HCT116 (cell line): Measurements from ENCODE around the gene MSI2. TPM values are rescaled to one million over a fixed set of nuclear protein-coding genes. Genes with fewer than 3 reads are reported as not detected.

Experiments used
- ATAC-seq: fragments of 200-7000 bp; cut with Tn5 transposase; 2 replicates; pipeline ENCODE4 v1.9.1; 2020; ENCODE audit warnings: mild to moderate bottlenecking, moderate library complexity
- BruUV-seq: library from RNA; stranded (reverse); fragments of 400-500 nt; replicated peaks from 2 replicates; lab custom pipeline; 2021; lab: Mats Ljungman, UMichigan
- CTCF ChIA-PET: fragments of 300-600 bp; sonication (Branson Sonifier 250); formaldehyde crosslinking; loops from one replicate; lab custom pipeline; 2021; ENCODE audit warnings: antibody characterized with exemption; lab: Charles Lee
- POLR2A ChIA-PET: fragments of 300-600, 350-600 bp; sonication (Branson Sonifier 250); formaldehyde crosslinking; loops from one replicate; lab custom pipeline; 2021; ENCODE audit warnings: antibody characterized with exemption; lab: Charles Lee
- RAD21 ChIA-PET, 2 experiments: fragments of 300-600 bp; sonication (Branson Sonifier 250); formaldehyde crosslinking; loops; one replicate each; lab custom pipeline; 2023; ENCODE audit warnings: low total read pairs in 2 of 2; ENCODE audit not compliant: uncharacterized antibody in 2 of 2, unreplicated experiment in 2 of 2, low non-redundant PET in 1 of 2; lab: Charles Lee
- DNase-seq: peaks from one replicate; pipeline ENCODE4 v3.0.0-alpha.2; 2010; ENCODE audit warnings: low read depth, low spot score
- H2AFZ ChIP-seq: fragments of 200-600 bp; shearing (Covaris generic), sonication (generic); 2 replicates; pipeline ENCODE4 v1.6.1; 2017; ENCODE audit warnings: low read depth, mixed run types, mixed read lengths, antibody characterized with exemption, low read length; ENCODE audit not compliant: poor library complexity, severe bottlenecking
- H3K27ac ChIP-seq: 2 replicates; pipeline ENCODE4 v1.5.1; 2012; ENCODE audit warnings: low read depth, low read length
- H3K27me3 ChIP-seq: fragments of 200-600 bp; sonication (generic); 2 replicates; pipeline ENCODE4 v1.6.1; 2016; ENCODE audit warnings: mixed run types, low read length, mixed read lengths; ENCODE audit not compliant: insufficient read depth
- H3K36me3 ChIP-seq, 2 experiments: fragments of 200-500 bp in 1 of 2; fragments of 200-600 bp in 1 of 2; sonication (Bioruptor generic) in 1 of 2; sonication (generic) in 1 of 2; 2 replicates each; pipeline versions ENCODE4 v1.5.1 to v1.6.1; 2014 to 2016; ENCODE audit warnings: low read length in 2 of 2, inconsistent platforms in 1 of 2, mixed read lengths in 1 of 2, mixed run types in 1 of 2; ENCODE audit not compliant: insufficient read depth in 2 of 2, control insufficient read depth in 1 of 2
- H3K4me1 ChIP-seq, 2 experiments: fragments of 200-600 bp in 1 of 2; sonication (generic) in 1 of 2; 2 replicates each; pipeline versions ENCODE4 v1.5.1 to v1.6.1; 2012 to 2017; ENCODE audit warnings: low read length in 2 of 2, inconsistent platforms in 1 of 2, mild to moderate bottlenecking in 1 of 2, mixed read lengths in 1 of 2, mixed run types in 1 of 2, moderate library complexity in 1 of 2; ENCODE audit not compliant: insufficient read depth in 2 of 2, control insufficient read depth in 1 of 2
- H3K4me2 ChIP-seq: fragments of 200-600 bp; sonication (generic); 2 replicates; pipeline ENCODE4 v1.6.1; 2017; ENCODE audit warnings: mixed run types, low read length, mixed read lengths
- H3K4me3 ChIP-seq, 2 experiments: fragments of 200-600 bp in 1 of 2; sonication (generic) in 1 of 2; replicated peaks in 1 of 2; 2 replicates each; pipeline ENCODE4 v1.5.1; 2011 to 2016; ENCODE audit warnings: low read length in 2 of 2, control low read depth in 1 of 2, low read depth in 1 of 2, mild to moderate bottlenecking in 1 of 2, mixed read lengths in 1 of 2, mixed run types in 1 of 2
- H3K79me2 ChIP-seq: fragments of 200-600 bp; sonication (generic); 2 replicates; pipeline ENCODE4 v1.6.1; 2017; ENCODE audit warnings: mild to moderate bottlenecking, mixed run types, low read length, moderate library complexity, mixed read lengths; ENCODE audit not compliant: insufficient read depth
- H3K9ac ChIP-seq: fragments of 200-600 bp; sonication (generic); 2 replicates; pipeline ENCODE4 v1.6.1; 2016; ENCODE audit warnings: low read length, mixed read lengths
- H3K9me2 ChIP-seq: fragments of 200-600 bp; sonication (generic), shearing (Covaris generic); 2 replicates; pipeline ENCODE4 v1.6.1; 2017; ENCODE audit warnings: mixed run types, mild to moderate bottlenecking, moderate library complexity; ENCODE audit not compliant: insufficient read depth
- H3K9me3 ChIP-seq, 2 experiments: fragments of 200-500 bp in 1 of 2; fragments of 200-600 bp in 1 of 2; sonication (Bioruptor generic) in 1 of 2; sonication (generic) in 1 of 2; 2 replicates each; pipeline ENCODE4 v1.6.1; 2014 to 2017; ENCODE audit warnings: low read length in 2 of 2, mixed read lengths in 2 of 2, inconsistent platforms in 1 of 2, low read depth in 1 of 2, mild to moderate bottlenecking in 1 of 2, mixed run types in 1 of 2, moderate library complexity in 1 of 2; ENCODE audit not compliant: control insufficient read depth in 1 of 2, insufficient read depth in 1 of 2
- H4K20me1 ChIP-seq: fragments of 200-600 bp; sonication (generic), shearing (Covaris generic); 2 replicates; pipeline ENCODE4 v1.6.1; 2017; ENCODE audit warnings: mixed run types, mild to moderate bottlenecking, moderate library complexity; ENCODE audit not compliant: insufficient read depth
- CBX3 ChIP-seq: IDR thresholded peaks from 2 replicates; pipeline ENCODE4 v1.6.1; 2012; ENCODE audit warnings: low read depth
- CEBPB ChIP-seq: IDR thresholded peaks from 2 replicates; pipeline ENCODE4 v1.6.1; 2012; ENCODE audit warnings: low read depth
- EGR1 ChIP-seq: IDR thresholded peaks from 2 replicates; pipeline ENCODE4 v1.6.1; 2012; ENCODE audit warnings: low read depth
- EZH2 ChIP-seq: fragments of 200-600 bp; sonication (generic); IDR thresholded peaks from 2 replicates; pipeline ENCODE4 v1.6.1; 2017; ENCODE audit warnings: antibody characterized with exemption, mixed run types
- EZH2phosphoT487 ChIP-seq: fragments of 200-600 bp; IDR thresholded peaks from 2 replicates; pipeline ENCODE4 v1.6.1; 2018; ENCODE audit warnings: antibody characterized with exemption, borderline replicate concordance
- FOSL1 ChIP-seq: IDR thresholded peaks from 2 replicates; pipeline ENCODE4 v1.6.1; 2012; ENCODE audit warnings: low read depth
- POLR2A ChIP-seq: IDR thresholded peaks from 2 replicates; pipeline ENCODE4 v1.7.0; 2011; ENCODE audit warnings: borderline replicate concordance; ENCODE audit not compliant: insufficient read depth, insufficient read length; ENCODE audit errors: extremely low read depth
- SIN3A ChIP-seq: IDR thresholded peaks from 2 replicates; pipeline ENCODE4 v1.6.1; 2012; ENCODE audit warnings: low read depth
- SP1 ChIP-seq: IDR thresholded peaks from 2 replicates; pipeline ENCODE4 v1.6.1; 2012; ENCODE audit warnings: low read depth
- TCF7L2 ChIP-seq: IDR thresholded peaks from 2 replicates; pipeline ENCODE4 v1.7.0; 2011; ENCODE audit warnings: borderline replicate concordance, inconsistent platforms; ENCODE audit not compliant: insufficient read depth, insufficient read length; ENCODE audit errors: extremely low read depth
- YY1 ChIP-seq: IDR thresholded peaks from 2 replicates; pipeline ENCODE4 v1.6.1; 2011; ENCODE audit warnings: low read length, low read depth, moderate library complexity, mild to moderate bottlenecking; ENCODE audit not compliant: insufficient replicate concordance; ENCODE audit errors: extremely low read depth
- intact Hi-C: fragments of 100-400 bp; cut with micrococcal nuclease; formaldehyde crosslinking; loops from 2 replicates; pipeline ENCODE4 v1.10.0; 2022
- total RNA-seq: library from RNA; stranded (reverse); gene quantifications from one replicate; pipeline ENCODE4 v1.2.1, GENCODE V29; 2021; ENCODE audit not compliant: unreplicated experiment

Gene MSI2
- total RNA-seq, 1 experiment from 2014 or later, result 137 TPM

DNA sequence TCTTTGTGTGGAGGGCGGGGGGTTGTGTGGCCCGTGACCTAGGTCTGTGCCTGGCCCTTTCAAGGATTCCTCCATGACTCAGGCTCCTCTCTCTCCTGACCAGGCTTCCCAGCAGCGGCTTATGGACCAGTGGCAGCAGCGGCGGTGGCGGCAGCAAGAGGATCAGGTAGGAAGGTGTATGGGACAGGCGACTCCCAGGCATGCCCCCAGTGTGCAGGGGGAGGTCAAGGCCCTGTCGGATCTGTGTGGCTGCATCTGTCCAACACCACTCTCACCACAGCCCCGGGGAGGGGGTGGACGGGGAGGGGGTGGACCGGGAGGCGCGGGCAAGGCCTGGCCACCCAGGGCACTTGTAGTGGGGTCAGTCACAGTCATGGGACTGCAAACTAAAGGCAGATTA, 395.7 kb downstream of the MSI2 start:
- no peak for DNase-seq
- ChIA-PET POLR2A (no interaction called here), RAD21 (no interaction called here), CTCF (no interaction called here)
- no peak overlapping the region for H3K4me2 ChIP-seq
- no peak overlapping the region for H3K4me3 ChIP-seq
- intact Hi-C loops, result no loop called here
- no peaks in the 10 kb centered on the region for H3K27me3 ChIP-seq
- no peak overlapping the region for H3K9ac ChIP-seq
- H3K9me2 ChIP-seq, result no peaks in the 10 kb centered on the region
- no peak overlapping the region for H3K27ac ChIP-seq
- no TSS peak for BruUV-seq
- no peak overlapping the region for H2AFZ ChIP-seq
- H3K9me3 ChIP-seq, result no peaks in the 10 kb centered on the region
- ATAC-seq, result no peak
- H3K4me1 ChIP-seq, result peaks cover 3 to 15% of the 10 kb centered on the region in 2 experiments; a peak in 3 of 4 replicates
- no peaks in the 10 kb centered on the region for H4K20me1 ChIP-seq
- TF ChIP-seq EGR1 (no peak), CEBPB (no peak), POLR2A (no peak), YY1 (no peak)
- no peaks in the 10 kb centered on the region for H3K79me2 ChIP-seq
- peaks cover 0 to 3% of the 10 kb centered on the region in 2 experiments; a peak in 1 of 4 replicates for H3K36me3 ChIP-seq

DNA sequence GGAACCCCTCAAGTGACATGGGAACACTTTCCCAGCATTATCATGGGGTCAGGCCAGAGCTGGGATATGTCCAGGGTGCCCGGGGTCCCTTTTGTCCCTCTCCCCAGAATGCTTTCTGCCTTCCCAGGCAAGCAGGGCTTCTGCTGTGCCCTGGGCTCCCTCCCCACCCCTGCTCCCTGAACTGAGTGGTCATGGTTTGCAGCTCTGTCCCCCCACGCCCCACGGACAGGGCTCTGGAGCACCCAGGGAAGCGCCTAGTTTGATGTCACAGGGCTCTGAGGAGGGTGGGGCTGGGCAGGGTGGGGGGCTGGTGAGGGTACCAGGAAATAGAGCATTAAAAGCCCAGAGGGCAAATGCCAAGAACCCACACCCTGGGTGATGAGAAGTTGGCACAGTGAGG, 396.5 kb downstream of the MSI2 start:
- peaks cover 3 to 15% of the 10 kb centered on the region in 2 experiments; a peak in 3 of 4 replicates for H3K4me1 ChIP-seq
- peaks cover 0 to 3% of the 10 kb centered on the region in 2 experiments; a peak in 1 of 4 replicates for H3K36me3 ChIP-seq
- no peaks in the 10 kb centered on the region for H3K79me2 ChIP-seq
- no peak overlapping the region for H3K4me2 ChIP-seq
- H3K9me3 ChIP-seq, result no peaks in the 10 kb centered on the region
- RAD21 ChIA-PET, result no interaction called here
- H4K20me1 ChIP-seq, result no peaks in the 10 kb centered on the region
- CTCF ChIA-PET, result no interaction called here
- BruUV-seq, result no TSS peak
- ATAC-seq, result no peak
- H3K9ac ChIP-seq, result no peak overlapping the region
- no peaks in the 10 kb centered on the region for H3K9me2 ChIP-seq
- POLR2A ChIA-PET, result no interaction called here
- H3K4me3 ChIP-seq, result no peak overlapping the region
- TF ChIP-seq SP1, result no peak
- no peak for TF ChIP-seq CEBPB
- no peak for TF ChIP-seq TCF7L2
- no peak for TF ChIP-seq EZH2phosphoT487
- no peak for TF ChIP-seq SIN3A
- no peak for TF ChIP-seq YY1
- TF ChIP-seq EZH2, result no peak
- no peak for TF ChIP-seq FOSL1
- TF ChIP-seq CBX3, result no peak
- no peak overlapping the region for H3K27ac ChIP-seq
- no peak for DNase-seq
- H2AFZ ChIP-seq, result no peak overlapping the region
- intact Hi-C loops, result no loop called here
- H3K27me3 ChIP-seq, result no peaks in the 10 kb centered on the region
